ENCODE measurements around the gene TMEM145. TPM values are rescaled to one million over a fixed set of nuclear protein-coding genes. Genes with fewer than 3 reads are reported as not detected.

TMEM145 gene
- polyA plus RNA-seq, 1 donor from 2014 or later: 30.9 TPM

- Histone ChIP-seq H3K79me2 (replicated peaks; ENCODE audit: insufficient read depth, low read length) (no peaks in the 10 kb centered on the region), H3K27me3 (ENCODE audit: insufficient read depth, low read depth, low read length) (no peaks in the 10 kb centered on the region), H4K20me1 (ENCODE audit: insufficient read depth) (no peaks in the 10 kb centered on the region), H3K27ac (ENCODE audit: low read length) (no peak overlapping the region), H3K9me2 (ENCODE audit: insufficient read depth, low read length) (no peaks in the 10 kb centered on the region), H3K9ac (ENCODE audit: low read length) (no peak overlapping the region), H3K36me3 (ENCODE audit: insufficient read depth, low read length) (no peaks in the 10 kb centered on the region), H3K4me2 (ENCODE audit: low read length) (no peak overlapping the region), H3K4me3 (ENCODE audit: low read length) (no peak overlapping the region), H2AFZ (ENCODE audit: low read depth, low read length) (no peak overlapping the region), H3K9me3 (ENCODE audit: low read length) (no peaks in the 10 kb centered on the region), H3F3A (ENCODE audit: insufficient read depth, low read length, poor library complexity, severe bottlenecking) (no peaks in the 10 kb centered on the region)
- TF ChIP-seq MXI1 (conservative IDR thresholded peaks at IDR 0.05; ENCODE audit: poor library complexity, severe bottlenecking): no peak
- TF ChIP-seq TAF1 (IDR thresholded peaks at IDR 0.05; ENCODE audit: low read depth): no peak
- TF ChIP-seq, protein P1, sequence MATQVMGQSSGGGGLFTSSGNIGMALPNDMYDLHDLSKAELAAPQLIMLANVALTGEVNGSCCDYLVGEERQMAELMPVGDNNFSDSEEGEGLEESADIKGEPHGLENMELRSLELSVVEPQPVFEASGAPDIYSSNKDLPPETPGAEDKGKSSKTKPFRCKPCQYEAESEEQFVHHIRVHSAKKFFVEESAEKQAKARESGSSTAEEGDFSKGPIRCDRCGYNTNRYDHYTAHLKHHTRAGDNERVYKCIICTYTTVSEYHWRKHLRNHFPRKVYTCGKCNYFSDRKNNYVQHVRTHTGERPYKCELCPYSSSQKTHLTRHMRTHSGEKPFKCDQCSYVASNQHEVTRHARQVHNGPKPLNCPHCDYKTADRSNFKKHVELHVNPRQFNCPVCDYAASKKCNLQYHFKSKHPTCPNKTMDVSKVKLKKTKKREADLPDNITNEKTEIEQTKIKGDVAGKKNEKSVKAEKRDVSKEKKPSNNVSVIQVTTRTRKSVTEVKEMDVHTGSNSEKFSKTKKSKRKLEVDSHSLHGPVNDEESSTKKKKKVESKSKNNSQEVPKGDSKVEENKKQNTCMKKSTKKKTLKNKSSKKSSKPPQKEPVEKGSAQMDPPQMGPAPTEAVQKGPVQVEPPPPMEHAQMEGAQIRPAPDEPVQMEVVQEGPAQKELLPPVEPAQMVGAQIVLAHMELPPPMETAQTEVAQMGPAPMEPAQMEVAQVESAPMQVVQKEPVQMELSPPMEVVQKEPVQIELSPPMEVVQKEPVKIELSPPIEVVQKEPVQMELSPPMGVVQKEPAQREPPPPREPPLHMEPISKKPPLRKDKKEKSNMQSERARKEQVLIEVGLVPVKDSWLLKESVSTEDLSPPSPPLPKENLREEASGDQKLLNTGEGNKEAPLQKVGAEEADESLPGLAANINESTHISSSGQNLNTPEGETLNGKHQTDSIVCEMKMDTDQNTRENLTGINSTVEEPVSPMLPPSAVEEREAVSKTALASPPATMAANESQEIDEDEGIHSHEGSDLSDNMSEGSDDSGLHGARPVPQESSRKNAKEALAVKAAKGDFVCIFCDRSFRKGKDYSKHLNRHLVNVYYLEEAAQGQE (IDR thresholded peaks at IDR 0.05; ENCODE audit: borderline replicate concordance): no peak
- no peak for TF ChIP-seq SMC3 (conservative IDR thresholded peaks at IDR 0.05; ENCODE audit: poor library complexity)
- TF ChIP-seq, protein P2, sequence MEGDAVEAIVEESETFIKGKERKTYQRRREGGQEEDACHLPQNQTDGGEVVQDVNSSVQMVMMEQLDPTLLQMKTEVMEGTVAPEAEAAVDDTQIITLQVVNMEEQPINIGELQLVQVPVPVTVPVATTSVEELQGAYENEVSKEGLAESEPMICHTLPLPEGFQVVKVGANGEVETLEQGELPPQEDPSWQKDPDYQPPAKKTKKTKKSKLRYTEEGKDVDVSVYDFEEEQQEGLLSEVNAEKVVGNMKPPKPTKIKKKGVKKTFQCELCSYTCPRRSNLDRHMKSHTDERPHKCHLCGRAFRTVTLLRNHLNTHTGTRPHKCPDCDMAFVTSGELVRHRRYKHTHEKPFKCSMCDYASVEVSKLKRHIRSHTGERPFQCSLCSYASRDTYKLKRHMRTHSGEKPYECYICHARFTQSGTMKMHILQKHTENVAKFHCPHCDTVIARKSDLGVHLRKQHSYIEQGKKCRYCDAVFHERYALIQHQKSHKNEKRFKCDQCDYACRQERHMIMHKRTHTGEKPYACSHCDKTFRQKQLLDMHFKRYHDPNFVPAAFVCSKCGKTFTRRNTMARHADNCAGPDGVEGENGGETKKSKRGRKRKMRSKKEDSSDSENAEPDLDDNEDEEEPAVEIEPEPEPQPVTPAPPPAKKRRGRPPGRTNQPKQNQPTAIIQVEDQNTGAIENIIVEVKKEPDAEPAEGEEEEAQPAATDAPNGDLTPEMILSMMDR (IDR thresholded peaks at IDR 0.05; ENCODE audit: poor library complexity, severe bottlenecking): no peak
- no peak for TF ChIP-seq RAD21 (conservative IDR thresholded peaks at IDR 0.05)
- no peak for TF ChIP-seq EP300 (conservative IDR thresholded peaks at IDR 0.05; ENCODE audit: poor library complexity, severe bottlenecking)
- TF ChIP-seq EZH2 (IDR thresholded peaks at IDR 0.05; ENCODE audit: borderline replicate concordance, insufficient read depth, low read length, poor library complexity, severe bottlenecking): no peak
- TF ChIP-seq POLR2AphosphoS5 (IDR thresholded peaks at IDR 0.05): no peak
Observed at GRCh38 chr19:42363614-42364346, 50.7 kb downstream of the TMEM145 start.

- no peaks in the 10 kb centered on the region for H3K79me2 ChIP-seq (replicated peaks; ENCODE audit: insufficient read depth, low read length)
- no peak overlapping the region for H2AFZ ChIP-seq (ENCODE audit: low read depth, low read length)
- H3K4me3 ChIP-seq (ENCODE audit: low read length): no peak overlapping the region
- no peaks in the 10 kb centered on the region for H4K20me1 ChIP-seq (ENCODE audit: insufficient read depth)
- H3K4me2 ChIP-seq (ENCODE audit: low read length): no peak overlapping the region
- no peaks in the 10 kb centered on the region for H3K36me3 ChIP-seq (ENCODE audit: insufficient read depth, low read length)
- H3F3A ChIP-seq (ENCODE audit: insufficient read depth, low read length, poor library complexity, severe bottlenecking): no peaks in the 10 kb centered on the region
- H3K9me2 ChIP-seq (ENCODE audit: insufficient read depth, low read length): no peaks in the 10 kb centered on the region
- TF ChIP-seq, protein P2 (IDR thresholded peaks at IDR 0.05; ENCODE audit: poor library complexity, severe bottlenecking): no peak
- TF ChIP-seq RAD21 (conservative IDR thresholded peaks at IDR 0.05) (no peak), SMC3 (conservative IDR thresholded peaks at IDR 0.05; ENCODE audit: poor library complexity) (no peak), EZH2 (IDR thresholded peaks at IDR 0.05; ENCODE audit: borderline replicate concordance, insufficient read depth, low read length, poor library complexity, severe bottlenecking) (no peak), EP300 (conservative IDR thresholded peaks at IDR 0.05; ENCODE audit: poor library complexity, severe bottlenecking) (no peak), TAF1 (IDR thresholded peaks at IDR 0.05; ENCODE audit: low read depth) (no peak), POLR2AphosphoS5 (IDR thresholded peaks at IDR 0.05) (no peak), MXI1 (conservative IDR thresholded peaks at IDR 0.05; ENCODE audit: poor library complexity, severe bottlenecking) (no peak)
- TF ChIP-seq, protein P1 (IDR thresholded peaks at IDR 0.05; ENCODE audit: borderline replicate concordance): no peak
- H3K9ac ChIP-seq (ENCODE audit: low read length): no peak overlapping the region
- H3K9me3 ChIP-seq (ENCODE audit: low read length): no peaks in the 10 kb centered on the region
- H3K27ac ChIP-seq (ENCODE audit: low read length): no peak overlapping the region
- H3K27me3 ChIP-seq (ENCODE audit: insufficient read depth, low read depth, low read length): no peaks in the 10 kb centered on the region
Observed at GRCh38 chr19:42366673-42367072, 53.6 kb downstream of the TMEM145 start.
